K562 (cell line): Measurements from ENCODE around the gene METTL6. TPM values are rescaled to one million over a fixed set of nuclear protein-coding genes. Genes with fewer than 3 reads are reported as not detected.
A peak's percentile ranks its signal among the peaks of the same experiment; 100 is the strongest.

Source experiments
- AFF1 ChIP-seq, 2 experiments: fragments of 450-650 bp; IDR thresholded peaks; 2 replicates each; pipeline ENCODE4 v1.6.1; 2018; ENCODE audit warnings: mild to moderate bottlenecking in 2 of 2, low read depth in 1 of 2; ENCODE audit not compliant: partially characterized antibody in 2 of 2
- BRF2 ChIP-seq: IDR thresholded peaks from 3 replicates; pipeline ENCODE4 v1.6.1; 2011; ENCODE audit warnings: borderline replicate concordance, mild to moderate bottlenecking; ENCODE audit not compliant: insufficient read length, insufficient read depth
- HDAC8 ChIP-seq: fragments of 450-650 bp; IDR thresholded peaks from 2 replicates; pipeline ENCODE4 v1.6.1; 2016; ENCODE audit warnings: mild to moderate bottlenecking, missing genetic modification characterization, moderate library complexity, missing compliant biosample characterization
- HOMEZ ChIP-seq: fragments of 250-450 bp; sonication (Bioruptor Pico); IDR thresholded peaks from 2 replicates; pipeline ENCODE4 v1.4.0; 2020; ENCODE audit warnings: mild to moderate bottlenecking, moderate library complexity
- KDM2B ChIP-seq: fragments of 250-450 bp; sonication (Bioruptor Pico); IDR thresholded peaks from 2 replicates; pipeline ENCODE4 v1.8.0; 2021; ENCODE audit warnings: mild to moderate bottlenecking, moderate library complexity
- MEF2D ChIP-seq: conservative IDR thresholded peaks from 2 replicates; pipeline ENCODE4 v1.6.1; 2016; ENCODE audit warnings: low read depth, missing genetic modification characterization, missing compliant biosample characterization
- NCOA6 ChIP-seq: fragments of 450-650 bp; IDR thresholded peaks from 2 replicates; pipeline ENCODE4 v1.6.1; 2017; ENCODE audit warnings: mild to moderate bottlenecking
- NFRKB ChIP-seq: fragments of 450-650 bp; IDR thresholded peaks from 2 replicates; pipeline ENCODE4 v1.6.1; 2016; ENCODE audit warnings: low read depth
- RBM15 ChIP-seq: fragments of 200-400 bp; formaldehyde crosslinking; IDR thresholded peaks from 2 replicates; pipeline ENCODE4 v1.6.1; 2018; ENCODE audit warnings: mild to moderate bottlenecking, low read length, moderate library complexity; ENCODE audit not compliant: insufficient read depth
- RUNX1 ChIP-seq: sonication (generic); IDR thresholded peaks from 2 replicates; pipeline ENCODE4 v1.6.1; 2016; ENCODE audit warnings: antibody characterized with exemption, low read depth
- WHSC1 ChIP-seq: IDR thresholded peaks from one replicate; pipeline ENCODE4 v1.6.1; 2012; ENCODE audit warnings: low read length, control low read depth, inconsistent platforms
- ZC3H11A ChIP-seq: IDR thresholded peaks from 2 replicates; pipeline ENCODE4 v1.6.1; 2012; ENCODE audit warnings: low read depth, low read length, improper control_type of control experiment
- ZKSCAN8 ChIP-seq: fragments of 200-800 bp; sonication (Bioruptor generic); IDR thresholded peaks from 2 replicates; pipeline ENCODE4 v1.6.1; 2016; ENCODE audit warnings: missing genetic modification characterization, missing compliant biosample characterization
- ZNF239 ChIP-seq: fragments of 250-450 bp; sonication (Bioruptor Pico); IDR thresholded peaks from 2 replicates; pipeline ENCODE4 v1.4.0; 2020; ENCODE audit warnings: mild to moderate bottlenecking
- polyA plus RNA-seq, 8 experiments: library from polyadenylated mRNA; depleted of rRNA in 4 of 8; stranded (reverse) in 5 of 8; unstranded in 3 of 8; fragments of >200 nt; fragmentation: Nextera tagmentation in 2 of 8; fragmentation: Illumina TruSeq in 1 of 8; extraction: Ambion mirVana in 2 of 8; extraction: Trizol in 1 of 8; gene quantifications; 2 replicates each; pipeline versions ENCODE4 v1.2.1 to v1.2.3, GENCODE V29; 2011 to 2014; ENCODE audit warnings: inconsistent platforms in 1 of 8, missing spikeins in 1 of 8
- total RNA-seq, 7 experiments: library from RNA; depleted of rRNA in 6 of 7; stranded (reverse); fragments of >200 nt in 6 of 7; fragmentation: Illumina TruSeq in 2 of 7; extraction: Trizol in 2 of 7; gene quantifications; 2 replicates each; pipeline versions ENCODE4 v1.2.1 to v1.2.3, GENCODE V29; 2011 to 2021; ENCODE audit warnings: low replicate concordance in 1 of 7
- TF ChIP-seq, protein P1 (sequence below): sonication (generic); formaldehyde crosslinking; IDR thresholded peaks from 2 replicates; pipeline ENCODE4 v1.8.0; 2022; ENCODE audit warnings: mild to moderate bottlenecking, missing genetic modification reagents
- TF ChIP-seq, protein P2 (sequence below): sonication (generic); formaldehyde crosslinking; IDR thresholded peaks from 2 replicates; pipeline ENCODE4 v1.9.0; 2022; ENCODE audit warnings: mild to moderate bottlenecking, missing genetic modification reagents
- TF ChIP-seq, protein P3 (sequence below): fragments of 450-650 bp; formaldehyde crosslinking; IDR thresholded peaks from 2 replicates; pipeline ENCODE4 v1.4.0; 2020; ENCODE audit warnings: mild to moderate bottlenecking, moderate library complexity

Gene METTL6
- total and polyA plus RNA-seq, 9 of the 15 experiments (the other 6 are each of a cell fraction or from before 2014, with no cell fraction given), result 18.8 to 61.5 (median 33.9) TPM

- TF ChIP-seq AFF1 (IDR thresholded peaks at IDR 0.05; ENCODE audit: low read depth in 1 of 2, partially characterized antibody in 2 of 2) (no peak), ZC3H11A (no peak), ZKSCAN8 (CRISPR knock-in tag) (no peak), ZNF239 (no peak), HOMEZ (CRISPR knock-in tag) (no peak), WHSC1 (no peak), RBM15 (no peak), NCOA6 (no peak), MEF2D (tag) (peak; percentile 81), HDAC8 (tag) (0 out of 2 replicates have a peak, but pooled peaks have one; percentile 61), RUNX1 (no peak), BRF2 (no peak), KDM2B (CRISPR knock-in tag) (no peak), NFRKB (no peak)
- TF ChIP-seq, protein P1, sequence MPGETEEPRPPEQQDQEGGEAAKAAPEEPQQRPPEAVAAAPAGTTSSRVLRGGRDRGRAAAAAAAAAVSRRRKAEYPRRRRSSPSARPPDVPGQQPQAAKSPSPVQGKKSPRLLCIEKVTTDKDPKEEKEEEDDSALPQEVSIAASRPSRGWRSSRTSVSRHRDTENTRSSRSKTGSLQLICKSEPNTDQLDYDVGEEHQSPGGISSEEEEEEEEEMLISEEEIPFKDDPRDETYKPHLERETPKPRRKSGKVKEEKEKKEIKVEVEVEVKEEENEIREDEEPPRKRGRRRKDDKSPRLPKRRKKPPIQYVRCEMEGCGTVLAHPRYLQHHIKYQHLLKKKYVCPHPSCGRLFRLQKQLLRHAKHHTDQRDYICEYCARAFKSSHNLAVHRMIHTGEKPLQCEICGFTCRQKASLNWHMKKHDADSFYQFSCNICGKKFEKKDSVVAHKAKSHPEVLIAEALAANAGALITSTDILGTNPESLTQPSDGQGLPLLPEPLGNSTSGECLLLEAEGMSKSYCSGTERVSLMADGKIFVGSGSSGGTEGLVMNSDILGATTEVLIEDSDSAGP (CRISPR knock-in tag), result no peak
- TF ChIP-seq, protein P2, sequence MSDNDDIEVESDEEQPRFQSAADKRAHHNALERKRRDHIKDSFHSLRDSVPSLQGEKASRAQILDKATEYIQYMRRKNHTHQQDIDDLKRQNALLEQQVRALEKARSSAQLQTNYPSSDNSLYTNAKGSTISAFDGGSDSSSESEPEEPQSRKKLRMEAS (CRISPR knock-in tag), result no peak
- TF ChIP-seq, protein P3, sequence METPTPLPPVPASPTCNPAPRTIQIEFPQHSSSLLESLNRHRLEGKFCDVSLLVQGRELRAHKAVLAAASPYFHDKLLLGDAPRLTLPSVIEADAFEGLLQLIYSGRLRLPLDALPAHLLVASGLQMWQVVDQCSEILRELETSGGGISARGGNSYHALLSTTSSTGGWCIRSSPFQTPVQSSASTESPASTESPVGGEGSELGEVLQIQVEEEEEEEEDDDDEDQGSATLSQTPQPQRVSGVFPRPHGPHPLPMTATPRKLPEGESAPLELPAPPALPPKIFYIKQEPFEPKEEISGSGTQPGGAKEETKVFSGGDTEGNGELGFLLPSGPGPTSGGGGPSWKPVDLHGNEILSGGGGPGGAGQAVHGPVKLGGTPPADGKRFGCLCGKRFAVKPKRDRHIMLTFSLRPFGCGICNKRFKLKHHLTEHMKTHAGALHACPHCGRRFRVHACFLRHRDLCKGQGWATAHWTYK (CRISPR knock-in tag), result no peak
Observed at GRCh38 chr3:15403965-15404364, 23.4 kb downstream of the METTL6 start (continued).
